ENCODE measurements around the gene KMT2C.

KMT2C gene

DNA sequence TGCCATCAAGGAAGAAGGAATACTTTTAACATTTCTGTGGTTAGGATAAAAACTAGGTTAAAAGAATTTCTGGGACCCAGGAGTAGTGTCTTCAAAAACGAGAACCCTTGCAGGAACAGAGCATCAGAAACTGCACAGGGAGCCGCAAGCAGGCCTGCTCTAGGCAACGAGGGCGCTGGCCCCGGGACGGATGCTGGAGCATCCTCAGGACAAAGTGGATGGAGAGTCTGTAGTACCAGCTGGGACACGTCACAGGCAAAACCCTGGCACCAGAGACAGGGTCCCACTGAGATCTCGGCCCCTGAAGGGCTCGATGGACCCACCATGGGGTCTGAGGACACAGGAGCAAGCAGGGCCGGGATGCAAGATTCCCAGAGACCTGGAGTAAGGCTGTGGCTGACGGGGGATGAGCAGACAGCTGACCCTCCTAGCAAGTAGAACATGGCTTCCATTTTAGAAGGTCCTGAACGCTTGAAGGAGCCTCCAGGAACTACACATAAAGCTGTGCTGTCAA is 303.8 kb downstream of the KMT2C start:
- no peak for DNase-seq

DNA sequence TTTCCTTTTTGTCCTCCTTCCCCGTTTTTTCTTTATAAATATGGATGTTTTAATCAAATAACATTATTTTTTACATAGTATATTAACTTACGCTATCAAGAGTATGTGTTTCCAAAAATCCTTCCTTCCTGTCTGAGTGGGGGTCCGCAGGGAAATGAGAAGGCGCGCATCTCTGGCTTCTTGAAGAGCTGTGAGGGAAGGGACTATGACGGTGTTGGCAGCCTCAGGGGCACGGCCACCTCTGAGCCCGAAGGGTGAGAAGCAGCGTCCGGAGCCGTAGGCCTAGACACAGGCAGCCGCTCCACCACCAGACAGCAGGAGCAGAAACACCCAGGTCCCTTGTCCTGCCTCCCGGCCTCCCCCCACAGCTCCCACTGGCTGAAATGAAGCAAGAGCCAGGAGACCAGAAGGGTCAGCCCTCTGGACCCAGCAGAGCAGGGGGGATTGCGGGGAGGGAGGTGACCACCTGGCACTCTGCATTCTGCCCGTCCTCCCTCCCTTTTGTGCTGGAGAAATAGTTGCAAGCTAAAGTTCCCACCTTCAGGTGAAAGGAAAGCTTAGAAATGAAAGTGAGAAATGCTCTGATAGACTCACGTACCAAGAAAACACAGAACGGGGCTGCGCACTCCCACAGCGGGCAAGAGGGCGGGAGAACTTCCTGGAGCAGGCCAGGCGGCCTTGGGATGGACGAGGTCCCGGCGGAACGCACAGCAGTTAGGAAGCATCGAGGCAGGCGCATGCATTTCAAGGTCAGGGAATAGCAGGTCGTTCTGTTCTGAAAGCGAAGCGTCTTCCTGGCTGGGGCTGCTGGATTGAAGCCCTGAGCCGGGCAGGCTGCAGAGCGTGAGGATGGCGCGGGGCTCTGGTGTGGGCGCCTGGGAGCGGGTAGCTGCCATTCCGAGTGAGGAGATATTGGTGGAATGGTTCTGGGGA is 304.9 kb downstream of the KMT2C start:
- DNase-seq = no peak

DNA sequence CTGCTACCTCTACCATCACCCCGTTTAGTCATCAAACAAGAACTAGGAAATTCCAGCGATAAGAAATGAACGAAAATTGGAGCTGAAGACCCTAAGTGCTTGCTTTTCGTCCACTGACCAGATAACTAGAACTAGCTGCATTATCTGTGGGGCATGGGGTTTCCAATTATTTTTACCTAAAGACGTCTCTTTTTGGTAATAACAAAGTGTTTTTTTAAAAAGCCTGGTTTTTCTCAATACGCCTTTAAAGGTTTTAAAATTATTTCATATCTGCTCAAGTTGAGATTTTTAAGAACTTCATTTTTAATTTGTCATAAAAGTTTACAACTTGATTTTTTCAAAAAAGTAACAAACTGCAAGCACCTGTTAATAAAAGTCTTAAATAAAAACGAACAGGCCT is 306.1 kb downstream of the KMT2C start:
- DNase-seq = no peak

DNA sequence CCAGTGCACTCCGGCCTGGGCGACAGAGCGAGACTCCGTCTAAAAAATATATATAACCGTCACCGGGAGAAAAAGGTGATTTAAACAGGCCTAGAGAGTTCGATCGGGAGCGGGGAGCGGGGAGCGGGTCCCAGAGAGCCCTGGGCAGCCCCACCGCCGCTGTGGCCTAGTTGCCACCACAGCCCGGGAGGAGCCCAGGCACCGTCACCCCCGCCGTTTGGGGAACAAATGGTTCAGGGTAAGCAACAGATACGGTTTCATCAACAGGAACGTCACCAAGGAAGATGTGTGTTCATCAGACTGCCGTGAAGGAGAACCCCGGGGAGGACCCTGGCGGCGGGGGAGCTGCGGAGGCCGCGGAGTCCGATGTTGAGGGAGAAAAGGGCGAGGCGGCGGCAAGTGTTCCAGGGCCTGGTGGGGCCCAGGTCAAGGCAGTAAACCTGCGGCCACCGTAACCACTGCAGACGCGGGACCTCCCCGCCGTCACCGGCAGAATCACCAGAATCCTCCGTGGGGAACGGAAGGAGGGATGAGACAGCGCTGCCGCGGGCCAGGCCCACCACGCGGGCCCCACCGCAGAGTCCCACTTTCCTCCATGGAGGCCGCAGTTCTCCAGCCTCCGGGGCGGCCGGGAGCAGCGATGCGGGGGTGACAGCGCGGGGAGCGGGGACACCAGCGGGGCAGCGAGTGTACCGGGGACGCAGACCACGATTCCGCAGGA is 306.9 kb downstream of the KMT2C start:
- no peak for DNase-seq

DNA sequence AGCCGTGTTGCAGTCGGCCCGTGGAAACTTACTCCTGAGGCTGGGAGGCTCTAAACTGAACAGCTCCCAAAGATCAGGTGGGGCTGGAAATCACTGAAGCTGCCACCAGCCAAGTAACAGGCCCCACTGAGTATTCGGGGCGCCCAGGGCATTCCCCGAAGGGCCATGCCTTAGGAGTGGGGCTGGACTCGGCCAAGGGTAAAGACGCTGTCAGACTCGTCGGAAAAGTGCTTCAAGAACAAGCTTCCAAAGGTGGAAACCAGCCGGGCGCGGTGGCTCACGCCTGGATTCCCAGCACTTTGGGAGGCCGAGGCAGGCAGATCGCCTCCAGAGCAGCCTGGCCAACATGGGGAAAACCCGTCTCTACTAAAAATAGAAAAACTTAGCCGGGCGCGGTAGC is 307.6 kb downstream of the KMT2C start:
- DNase-seq = no peak

DNA sequence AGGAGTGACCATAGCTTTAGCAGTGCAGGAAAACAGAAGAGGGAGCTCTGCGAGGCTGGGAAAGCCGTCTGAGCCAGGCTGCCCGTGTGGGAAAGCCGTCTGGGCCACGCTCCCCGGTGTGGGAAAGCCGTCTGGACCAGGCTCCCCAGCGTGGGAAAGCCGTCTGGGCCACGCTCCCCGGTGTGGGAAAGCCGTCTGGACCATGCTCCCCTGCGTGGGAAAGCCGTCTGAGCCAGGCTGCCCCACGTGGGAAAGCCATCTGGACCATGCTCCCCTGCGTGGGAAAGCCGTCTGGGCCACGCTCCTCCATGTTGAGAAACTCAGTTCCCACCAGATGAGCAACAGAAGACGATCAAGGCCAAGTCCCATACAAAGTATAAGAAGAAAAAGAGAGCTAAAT is 308.6 kb downstream of the KMT2C start:
- no peak for DNase-seq

DNA sequence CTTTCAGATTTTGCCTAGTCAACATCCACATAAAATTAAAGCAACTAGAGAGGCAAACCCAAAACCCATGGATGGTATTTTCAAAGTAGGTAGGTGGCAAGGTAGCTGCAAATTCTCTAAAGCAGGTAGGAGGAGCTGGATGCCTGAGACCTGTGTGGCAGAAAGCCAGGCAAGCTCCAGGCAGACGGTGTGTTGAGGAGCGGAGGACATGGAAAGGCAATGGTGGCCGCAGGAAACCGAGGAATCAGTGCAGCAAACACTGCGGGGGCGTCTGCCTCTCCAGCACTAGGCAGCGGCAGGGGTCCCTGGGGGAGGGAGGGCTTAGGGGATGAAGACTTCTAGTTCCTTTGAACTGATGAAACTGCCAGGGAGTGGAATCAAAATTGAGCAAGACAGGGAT is 309.1 kb downstream of the KMT2C start:
- DNase-seq = no peak

DNA sequence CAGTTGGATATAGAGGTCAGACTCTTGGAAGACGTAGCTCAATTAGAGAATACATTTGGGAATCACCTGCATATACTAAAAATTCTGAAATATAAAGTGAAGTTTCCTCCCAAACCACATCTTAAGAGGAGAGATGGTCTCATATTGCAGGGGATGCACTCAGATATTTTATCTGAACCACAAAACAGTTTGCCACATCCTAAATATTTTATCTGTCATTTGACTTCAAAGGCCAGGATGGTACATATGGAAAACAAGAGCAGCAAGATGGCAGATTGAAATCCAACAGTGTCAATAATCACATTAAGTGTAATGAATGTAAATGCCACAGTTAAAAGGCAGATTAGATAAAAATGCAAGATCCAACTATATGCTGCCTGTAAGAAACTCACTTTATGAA is 313.3 kb downstream of the KMT2C start:
- DNase-seq = no peak

DNA sequence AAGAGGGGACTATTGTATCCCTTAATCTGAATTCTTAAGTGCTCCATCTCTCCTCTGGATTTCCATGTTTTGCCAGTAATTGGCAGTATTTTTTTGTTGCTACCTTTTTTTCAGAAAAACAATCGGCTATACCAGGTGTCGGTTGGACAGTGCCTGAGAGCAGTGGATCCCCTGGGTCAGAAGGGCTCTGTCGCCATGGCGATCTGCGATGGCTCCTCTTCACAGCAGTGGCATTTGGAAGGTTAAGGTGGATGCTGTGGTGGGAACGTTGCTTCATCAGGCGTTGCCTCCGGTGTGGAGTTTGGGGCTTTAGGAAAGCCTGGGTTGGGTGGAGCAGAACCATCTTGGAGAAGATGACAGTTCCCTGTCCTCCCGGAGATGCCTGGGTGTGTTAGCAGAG is 314.4 kb downstream of the KMT2C start:
- DNase-seq = no peak

DNA sequence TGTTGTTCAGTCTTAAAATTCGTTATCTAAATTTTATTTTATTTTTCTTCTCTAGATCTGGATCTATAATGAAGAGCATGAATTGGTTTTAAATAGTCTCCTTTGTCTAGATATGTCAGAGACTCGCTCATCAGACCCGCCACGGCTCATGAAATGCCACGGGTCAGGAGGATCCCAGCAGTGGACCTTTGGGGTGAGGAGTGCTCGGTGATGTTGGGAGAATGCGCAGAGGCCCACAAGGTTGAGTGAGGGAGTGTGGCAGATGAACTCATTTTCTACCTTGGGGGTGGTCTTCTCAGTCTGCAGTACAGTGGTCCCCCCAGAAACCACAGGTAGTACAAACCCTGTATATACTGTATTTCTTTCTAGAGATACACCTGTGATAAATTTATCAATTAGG is 315.0 kb downstream of the KMT2C start:
- DNase-seq = no peak

DNA sequence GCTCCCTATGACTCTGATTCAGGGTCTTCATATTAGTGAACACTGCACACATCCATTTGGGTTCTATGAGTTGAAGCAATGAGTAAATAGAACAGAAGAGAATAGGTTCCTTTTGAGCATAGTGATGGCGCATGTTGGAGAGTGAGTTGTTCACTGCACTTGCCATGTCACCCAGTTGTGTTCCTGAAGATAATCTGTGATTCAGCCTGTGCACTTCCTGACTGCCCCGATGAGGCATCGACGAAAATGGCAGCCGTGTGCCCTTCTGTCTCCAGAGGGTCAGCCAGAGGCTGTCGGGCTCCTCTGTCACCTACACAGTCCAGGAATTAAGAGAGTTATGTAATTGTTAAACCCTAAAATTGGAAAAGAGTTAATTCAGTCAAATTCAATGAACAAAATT is 315.6 kb downstream of the KMT2C start:
- DNase-seq = no peak

DNA sequence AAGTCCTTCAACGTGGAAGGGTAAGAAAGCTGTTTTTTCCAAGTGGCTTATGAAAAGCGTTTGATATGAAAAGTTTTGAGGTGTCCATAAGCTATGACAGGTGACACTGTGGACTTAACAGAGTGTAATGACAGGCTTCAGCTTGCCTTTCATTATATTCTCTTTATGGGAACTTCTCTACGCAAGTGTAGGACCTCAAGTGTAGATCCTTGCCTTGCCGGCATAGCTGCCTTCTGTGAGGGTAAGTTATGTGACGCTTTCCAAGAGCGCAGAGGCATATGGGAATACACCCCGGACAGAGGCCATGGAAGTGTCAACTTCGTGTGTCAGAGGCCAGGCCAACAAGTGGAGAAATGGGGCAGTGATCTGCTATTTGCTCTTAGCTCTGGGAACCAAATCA is 318.4 kb downstream of the KMT2C start:
- no peak for DNase-seq

DNA sequence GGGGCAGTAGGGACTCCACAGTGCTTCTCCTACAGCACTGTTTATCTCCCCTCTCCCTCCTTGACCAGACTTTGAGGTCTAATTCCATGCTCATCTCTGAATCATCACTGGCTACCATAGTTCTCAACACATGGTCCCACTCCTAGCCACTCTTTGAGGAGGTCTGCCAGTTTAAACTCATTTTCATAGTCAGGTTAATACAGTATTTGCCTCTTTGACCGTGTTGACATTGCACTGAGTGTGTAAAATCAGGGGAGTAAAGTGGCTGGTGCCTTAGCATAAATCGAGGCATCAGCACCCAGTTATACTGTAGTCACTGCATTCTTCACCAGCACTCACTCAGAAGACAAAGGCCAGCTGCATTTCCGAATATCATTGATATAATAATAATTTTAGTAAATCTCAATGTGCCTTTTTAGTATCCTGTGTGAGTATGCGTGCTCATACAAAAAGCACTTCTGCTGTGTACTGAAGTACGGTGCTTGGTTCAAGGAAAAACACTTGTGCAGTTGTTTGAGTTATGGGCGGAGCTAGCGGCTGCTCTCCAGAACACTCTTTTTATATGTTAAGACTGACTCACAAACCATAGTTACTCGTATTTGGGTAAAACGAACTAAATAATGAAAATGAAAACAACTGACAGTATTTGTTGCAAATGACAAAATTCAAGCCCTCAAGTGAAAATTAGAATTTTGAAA is 320.6 kb downstream of the KMT2C start:
- no peak for DNase-seq

DNA sequence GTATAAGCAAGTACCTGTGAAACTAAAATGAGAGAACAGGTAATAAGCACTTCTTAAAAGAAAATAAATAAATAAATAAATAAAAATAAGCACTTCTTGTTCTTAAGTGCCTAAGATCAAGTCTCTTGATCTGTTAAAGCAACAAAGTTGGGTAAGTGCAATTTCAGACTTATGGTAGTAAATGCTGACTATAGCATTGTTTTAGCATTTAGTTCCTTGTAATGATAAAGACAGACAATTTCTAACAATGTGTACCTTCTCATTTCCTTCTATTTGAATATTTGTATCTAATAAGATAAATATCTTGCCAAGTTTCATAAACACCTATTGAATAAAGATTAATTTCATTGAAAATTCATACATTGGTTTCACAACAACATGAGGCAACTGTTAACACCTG is 323.0 kb downstream of the KMT2C start:
- DNase-seq = no peak

DNA sequence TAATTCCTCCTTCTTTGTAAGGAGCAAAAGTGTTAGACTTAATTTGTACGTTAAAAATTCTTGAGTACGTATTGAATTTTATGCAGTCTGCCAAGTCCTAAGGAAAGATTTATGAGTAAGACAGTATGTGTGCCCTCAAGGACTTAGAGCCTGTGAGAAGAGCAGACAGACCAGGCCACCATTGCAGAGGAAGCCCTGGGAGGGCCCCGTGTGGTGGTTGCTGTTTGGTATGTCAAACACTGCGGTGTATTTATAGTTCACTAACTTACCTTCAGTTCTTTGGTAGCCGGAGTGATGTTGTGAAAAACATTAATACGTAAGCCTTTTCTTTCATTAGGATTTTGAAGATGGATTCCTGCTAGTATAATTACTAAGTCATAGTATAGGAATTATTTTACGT is 327.4 kb downstream of the KMT2C start:
- DNase-seq = no peak

DNA sequence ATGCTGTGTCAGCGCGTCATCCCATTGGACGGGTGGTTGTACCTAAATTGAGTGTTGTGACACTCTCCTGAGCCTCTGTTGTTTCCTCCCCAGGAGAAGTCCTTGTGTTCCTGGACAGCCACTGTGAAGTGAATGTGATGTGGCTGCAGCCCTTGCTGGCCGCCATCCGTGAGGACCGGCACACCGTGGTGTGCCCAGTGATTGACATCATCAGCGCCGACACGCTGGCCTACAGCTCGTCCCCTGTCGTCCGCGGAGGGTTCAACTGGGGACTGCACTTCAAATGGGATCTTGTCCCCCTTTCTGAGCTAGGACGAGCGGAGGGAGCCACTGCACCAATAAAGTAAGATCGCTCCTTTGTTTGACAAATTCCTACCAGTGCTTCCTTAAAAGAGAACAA is 327.9 kb downstream of the KMT2C start:
- DNase-seq = no peak

DNA sequence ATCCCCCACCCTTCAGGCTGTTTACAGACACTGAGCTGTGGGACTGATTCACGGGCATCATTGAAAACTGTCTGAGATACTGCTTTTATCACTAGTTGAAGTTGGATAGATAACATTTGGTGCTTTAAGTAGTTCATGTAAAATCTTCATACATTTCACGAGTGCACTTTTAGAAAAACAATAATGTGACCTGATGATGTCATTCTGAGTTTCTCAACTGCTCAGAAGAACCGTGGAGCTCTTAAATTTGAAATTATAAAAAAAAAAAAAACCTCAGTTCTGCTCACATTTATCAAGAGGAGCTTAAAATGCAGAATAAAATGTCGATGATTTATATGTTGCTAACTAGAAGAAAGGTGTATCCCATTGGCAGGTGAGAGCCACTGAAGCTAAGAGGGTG is 328.8 kb downstream of the KMT2C start:
- no peak for DNase-seq

DNA sequence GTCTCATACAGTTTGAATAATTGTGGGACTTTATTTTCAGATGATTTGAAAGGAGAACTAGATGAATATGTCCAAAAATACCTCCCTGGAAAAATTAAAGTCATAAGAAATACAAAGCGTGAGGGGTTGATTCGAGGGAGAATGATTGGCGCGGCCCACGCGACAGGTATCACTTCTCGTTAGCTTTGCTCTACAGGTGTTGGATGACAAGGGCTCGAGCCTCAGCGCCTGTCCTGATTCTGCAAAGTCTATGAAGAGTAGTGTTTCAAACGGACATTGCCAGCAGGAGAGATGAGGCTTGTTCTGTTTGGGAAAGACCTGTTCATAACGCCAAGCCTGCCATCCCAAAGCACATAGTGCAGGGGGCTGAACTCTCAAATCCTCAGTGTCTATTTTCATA is 330.6 kb downstream of the KMT2C start:
- no peak for DNase-seq

DNA sequence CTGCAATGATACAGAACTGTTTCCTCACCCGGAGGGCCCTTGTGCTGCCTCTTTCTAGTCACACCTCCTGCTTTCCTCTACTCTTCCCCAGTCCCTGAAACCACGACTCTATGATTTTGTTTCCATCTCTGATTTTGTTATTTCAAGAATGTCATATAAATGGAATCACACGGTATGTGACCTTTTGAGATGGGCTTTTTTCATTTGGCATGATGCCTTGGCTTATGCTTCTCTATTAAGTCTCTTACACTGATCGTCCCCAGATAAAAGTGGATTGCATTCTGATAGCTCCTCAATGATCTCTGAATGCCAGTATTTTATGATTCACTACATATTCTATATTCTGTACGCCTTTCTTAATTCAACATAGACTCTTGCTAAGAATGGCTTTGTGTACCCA is 332.1 kb downstream of the KMT2C start:
- no peak for DNase-seq

DNA sequence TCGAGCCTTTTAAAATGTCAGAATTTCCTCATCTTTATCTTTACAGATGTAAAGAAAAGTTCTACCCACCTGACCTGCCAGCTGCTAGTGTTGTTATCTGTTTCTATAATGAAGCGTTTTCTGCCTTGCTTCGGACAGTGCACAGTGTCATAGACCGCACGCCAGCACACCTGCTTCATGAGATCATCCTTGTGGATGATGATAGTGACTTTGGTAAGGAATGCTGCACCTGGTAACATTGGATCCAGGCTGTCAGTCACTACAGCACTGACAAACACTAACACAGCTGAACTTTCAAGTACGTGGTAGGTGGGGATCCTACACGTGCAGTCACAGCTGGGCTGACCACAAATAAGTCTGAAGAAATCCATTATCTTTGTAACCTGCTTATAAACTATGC is 332.7 kb downstream of the KMT2C start:
- no peak for DNase-seq

DNA sequence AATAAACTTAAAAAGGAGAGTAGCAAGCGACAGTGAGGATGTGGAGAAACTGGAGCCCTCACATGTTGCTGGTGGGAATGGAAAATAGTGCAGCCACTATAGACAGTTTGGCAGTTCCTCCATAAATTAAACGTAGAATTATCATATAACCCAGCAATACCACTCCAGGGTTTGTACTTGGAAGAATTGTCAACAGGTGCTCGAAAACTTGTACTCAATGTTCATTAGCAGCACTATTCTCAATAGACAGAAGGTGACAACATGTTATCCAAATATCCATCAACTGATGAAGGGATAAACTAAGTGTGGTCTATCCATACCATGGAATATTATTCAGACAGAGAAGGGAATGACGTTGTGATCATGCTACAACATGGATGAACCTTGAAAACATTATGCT is 338.5 kb downstream of the KMT2C start:
- DNase-seq = no peak

DNA sequence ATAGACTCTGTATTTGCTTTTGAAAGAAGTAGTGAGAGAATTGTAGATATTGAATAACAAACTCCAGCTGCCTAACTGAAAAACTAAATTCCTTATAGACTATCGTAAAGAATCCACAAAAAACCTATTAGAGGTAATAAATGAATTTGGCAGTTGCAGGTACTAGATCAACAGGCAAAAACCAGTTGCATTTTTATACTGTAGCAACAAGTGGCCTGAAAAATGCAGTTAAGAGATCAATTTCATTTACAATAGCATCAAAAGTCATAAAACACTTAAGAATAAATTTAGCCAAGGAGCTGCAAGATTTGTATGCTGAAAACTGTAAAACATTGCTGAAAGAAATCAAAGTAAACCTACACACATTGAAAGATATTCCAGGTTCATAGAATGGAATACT is 340.0 kb downstream of the KMT2C start:
- DNase-seq = no peak

DNA sequence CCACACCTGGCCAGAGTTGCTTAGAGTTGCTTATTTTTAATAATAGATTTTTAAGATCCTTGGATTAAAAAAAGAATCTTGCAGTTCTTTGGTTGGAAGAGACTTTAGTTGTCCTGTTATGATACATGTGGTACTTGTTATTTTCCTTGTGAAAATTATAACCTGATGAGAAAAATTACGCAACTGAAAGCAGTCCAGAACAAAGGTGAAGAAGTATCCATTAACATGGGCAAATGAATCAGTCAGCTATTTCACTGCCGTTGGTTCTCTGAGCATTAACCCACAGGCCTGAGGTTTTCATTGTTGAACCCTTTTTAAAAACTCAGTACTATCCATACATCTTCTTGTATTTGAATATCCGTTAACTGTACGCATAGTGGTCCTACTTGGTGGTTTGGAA is 342.1 kb downstream of the KMT2C start:
- no peak for DNase-seq

DNA sequence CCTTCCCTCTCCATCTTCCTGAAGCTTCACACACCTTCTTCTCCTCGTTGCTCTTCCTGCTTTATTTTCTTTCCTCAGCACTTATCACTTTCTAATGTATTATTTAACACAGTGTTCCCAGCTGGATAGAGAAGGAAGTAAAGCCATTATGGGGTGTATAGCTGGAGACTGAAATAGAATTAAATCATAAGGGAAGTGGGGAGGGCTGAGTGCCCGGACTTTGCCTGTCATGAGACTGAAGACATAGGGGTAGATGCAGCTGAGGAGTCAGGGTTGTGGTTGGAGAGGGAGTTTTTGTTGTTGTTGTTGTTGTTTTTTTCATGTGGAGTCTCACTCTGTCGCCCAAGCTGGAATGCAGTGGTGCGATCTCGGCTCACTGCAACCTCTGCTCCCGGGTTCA is 345.1 kb downstream of the KMT2C start:
- DNase-seq = no peak

Data from NCI-H446 (cell line).